SK-N-MC (cell line): ENCODE data around the gene CSNK2B.
A peak's percentile ranks its signal among the peaks of the same experiment; 100 is the strongest.

Experiments
- DNase-seq: peaks from one replicate; pipeline ENCODE4 v3.0.0-alpha.2; 2011; ENCODE audit warnings: low read depth, low spot score
- H3K27ac ChIP-seq: fragments of 200-600 bp; sonication (generic); 2 replicates; pipeline ENCODE4 v1.5.1; 2016; ENCODE audit warnings: mixed run types
- H3K36me3 ChIP-seq: fragments of 200-600 bp; sonication (generic); 2 replicates; pipeline ENCODE4 v1.6.1; 2017; ENCODE audit warnings: antibody characterized with exemption, low read length, mixed read lengths; ENCODE audit not compliant: insufficient read depth
- H3K4me3 ChIP-seq: fragments of 200-600 bp; sonication (generic); 2 replicates; pipeline ENCODE4 v1.5.1; 2016
- H3K9ac ChIP-seq: fragments of 200-600 bp; sonication (generic); 2 replicates; pipeline ENCODE4 v1.8.0; 2017; ENCODE audit warnings: mixed run types, mixed read lengths; ENCODE audit not compliant: insufficient read length
- H3K9me3 ChIP-seq: fragments of 200-600 bp; sonication (generic); 2 replicates; pipeline ENCODE4 v1.6.1; 2017; ENCODE audit warnings: low read depth, mild to moderate bottlenecking, antibody characterized with exemption, low read length, moderate library complexity, mixed read lengths
- EZH2 ChIP-seq: fragments of 200-600 bp; sonication (generic); IDR thresholded peaks from one replicate; pipeline ENCODE4 v1.6.1; 2017; ENCODE audit warnings: antibody characterized with exemption
- FOXP2 ChIP-seq: optimal IDR thresholded peaks from 2 replicates; pipeline ENCODE3; 2011; ENCODE audit warnings: mild to moderate bottlenecking, moderate library complexity; ENCODE audit not compliant: insufficient read depth; ENCODE audit errors: extremely low read length, control extremely low read depth
- POLR2AphosphoS5 ChIP-seq: IDR thresholded peaks from 2 replicates; pipeline ENCODE4 v1.6.1; 2012; ENCODE audit warnings: mild to moderate bottlenecking, low read depth, low read length, borderline replicate concordance

The CSNK2B gene

DNA sequence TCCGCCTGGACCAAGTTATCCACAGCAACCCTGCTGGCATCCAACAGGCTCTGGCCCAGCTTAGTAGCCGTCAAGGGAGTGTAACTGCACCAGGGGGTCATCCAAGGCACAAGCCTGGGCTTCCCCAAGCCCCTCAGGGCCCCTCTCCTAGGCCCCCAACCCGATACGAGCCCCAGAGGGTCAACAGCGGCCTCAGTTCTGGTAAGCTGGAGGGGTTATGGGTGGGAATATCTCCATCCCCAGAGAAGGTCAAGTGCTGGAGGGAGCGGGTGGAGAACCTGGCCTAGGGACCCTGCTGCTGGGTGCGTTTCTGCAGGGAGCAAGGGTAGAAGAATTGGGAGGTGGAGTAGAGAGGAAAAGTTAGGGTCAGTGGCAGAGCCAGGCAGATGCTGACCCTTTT, 32.4 kb upstream of the CSNK2B start:
- Histone ChIP-seq H3K27ac (peak overlapping the region; percentile 69), H3K4me3 (no peak overlapping the region), H3K9me3 (no peaks in the 10 kb centered on the region), H3K9ac (no peak overlapping the region), H3K36me3 (peaks cover 97% of the 10 kb centered on the region)
- no peak for TF ChIP-seq FOXP2
- no peak; the same call in 1 of the 2 replicates for TF ChIP-seq POLR2AphosphoS5
- TF ChIP-seq EZH2: no peak
- DNase-seq: no peak

DNA sequence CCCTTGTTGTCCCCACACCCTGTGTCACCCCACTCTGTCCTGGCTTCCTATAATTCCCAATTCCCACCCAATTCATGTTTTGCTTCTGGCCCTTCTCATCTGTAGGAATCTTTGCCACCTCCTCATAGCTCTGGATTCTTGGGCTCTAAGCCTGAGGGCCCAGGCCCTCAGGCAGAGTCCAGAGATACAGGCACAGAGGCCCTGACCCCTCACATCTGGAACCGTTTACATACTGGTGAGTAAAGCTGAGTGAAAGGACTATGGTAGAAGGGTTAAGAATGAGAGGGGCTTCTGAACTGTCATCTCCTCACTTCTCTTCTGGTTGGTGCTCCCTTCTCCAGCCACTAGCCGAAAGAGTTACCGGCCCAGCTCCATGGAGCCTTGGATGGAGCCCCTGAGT, 31.7 kb upstream of the CSNK2B start:
- Histone ChIP-seq H3K9ac (no peak overlapping the region), H3K36me3 (peaks cover 94% of the 10 kb centered on the region)
- TF ChIP-seq FOXP2 (no peak), POLR2AphosphoS5 (no peak), EZH2 (no peak)

DNA sequence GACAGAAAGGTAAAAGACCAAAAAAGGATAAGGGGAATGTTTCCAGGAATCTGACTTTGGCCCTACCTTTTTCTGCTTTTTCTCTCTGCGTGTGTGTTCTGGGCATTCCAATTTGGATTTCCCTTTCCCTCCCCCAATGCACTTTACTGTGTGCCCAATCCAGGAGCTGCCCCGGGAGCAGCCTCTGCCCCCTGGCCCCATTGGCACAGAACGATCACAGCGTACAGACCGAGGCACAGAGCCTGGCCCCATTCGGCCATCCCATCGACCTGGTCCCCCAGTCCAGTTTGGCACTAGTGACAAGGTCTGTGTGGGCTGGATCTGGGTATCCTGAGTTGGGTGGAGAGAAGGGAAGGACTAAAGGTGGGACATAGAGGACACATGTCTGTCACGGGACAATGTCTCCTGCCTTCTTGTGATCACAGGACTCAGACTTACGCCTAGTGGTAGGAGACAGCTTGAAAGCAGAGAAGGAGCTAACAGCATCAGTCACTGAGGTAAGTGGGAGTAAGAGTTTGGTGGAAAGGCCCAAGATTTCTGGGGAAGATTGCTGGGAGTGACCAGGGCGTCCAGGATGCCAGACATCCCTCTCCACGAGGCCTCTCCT, 30.8 kb upstream of the CSNK2B start:
- Histone ChIP-seq H3K9me3 (no peaks in the 10 kb centered on the region), H3K4me3 (no peak overlapping the region), H3K9ac (no peak overlapping the region), H3K27ac (0 out of 2 replicates have a peak overlapping the region, but pooled peaks have one; percentile 36), H3K36me3 (peaks cover 94% of the 10 kb centered on the region)
- no peak for DNase-seq
- no peak for TF ChIP-seq POLR2AphosphoS5
- no peak for TF ChIP-seq FOXP2
- TF ChIP-seq EZH2: no peak

More for the DNA sequence above, 31.7 kb upstream of the CSNK2B start:
- no peak for DNase-seq
- H3K4me3 ChIP-seq: no peak overlapping the region
- no peaks in the 10 kb centered on the region for H3K9me3 ChIP-seq
- H3K27ac ChIP-seq: peak overlapping the region; percentile 42; the same call in 1 of the 2 replicates

DNA sequence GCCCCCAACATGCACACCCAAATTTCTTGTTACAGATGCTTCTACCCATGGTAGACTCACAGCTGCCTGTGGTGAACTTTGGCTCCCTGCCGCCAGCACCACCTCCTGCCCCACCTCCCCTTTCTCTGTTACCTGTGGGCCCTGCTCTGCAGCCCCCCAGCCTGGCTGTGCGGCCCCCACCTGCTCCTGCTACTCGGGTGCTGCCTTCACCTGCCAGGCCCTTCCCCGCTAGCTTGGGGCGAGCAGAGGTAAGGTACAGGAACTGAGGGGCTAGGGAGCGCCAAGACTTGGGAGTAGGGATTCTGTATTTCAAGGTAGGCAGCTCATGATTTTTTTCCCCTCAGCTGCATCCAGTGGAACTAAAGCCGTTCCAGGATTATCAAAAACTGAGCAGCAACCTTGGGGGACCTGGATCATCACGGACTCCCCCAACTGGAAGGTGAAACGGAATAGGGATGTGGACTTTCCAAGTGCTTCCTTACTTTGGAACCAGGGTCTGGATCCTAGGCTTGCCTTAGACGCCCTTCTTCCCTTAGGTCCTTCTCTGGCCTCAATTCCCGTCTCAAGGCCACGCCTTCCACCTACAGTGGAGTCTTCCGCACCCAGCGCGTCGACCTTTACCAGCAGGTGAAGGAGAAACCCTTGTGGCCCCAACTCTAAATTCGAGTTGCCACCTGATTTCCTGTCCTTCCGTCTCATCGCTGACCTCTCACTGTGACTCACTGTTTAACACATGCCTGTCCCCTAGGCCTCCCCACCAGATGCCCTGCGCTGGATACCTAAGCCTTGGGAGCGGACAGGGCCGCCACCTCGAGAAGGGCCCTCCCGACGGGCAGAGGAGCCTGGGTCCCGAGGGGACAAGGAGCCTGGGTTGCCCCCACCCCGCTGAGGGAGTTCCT, 28.9 kb upstream of the CSNK2B start:
- no peak for DNase-seq
- Histone ChIP-seq H3K36me3 (peaks cover 94% of the 10 kb centered on the region), H3K4me3 (no peak overlapping the region), H3K9me3 (no peaks in the 10 kb centered on the region), H3K27ac (peak overlapping the region; percentile 42), H3K9ac (no peak overlapping the region)
- TF ChIP-seq POLR2AphosphoS5 (peak; percentile 31; the same call in 1 of the 2 replicates), EZH2 (no peak)

DNA sequence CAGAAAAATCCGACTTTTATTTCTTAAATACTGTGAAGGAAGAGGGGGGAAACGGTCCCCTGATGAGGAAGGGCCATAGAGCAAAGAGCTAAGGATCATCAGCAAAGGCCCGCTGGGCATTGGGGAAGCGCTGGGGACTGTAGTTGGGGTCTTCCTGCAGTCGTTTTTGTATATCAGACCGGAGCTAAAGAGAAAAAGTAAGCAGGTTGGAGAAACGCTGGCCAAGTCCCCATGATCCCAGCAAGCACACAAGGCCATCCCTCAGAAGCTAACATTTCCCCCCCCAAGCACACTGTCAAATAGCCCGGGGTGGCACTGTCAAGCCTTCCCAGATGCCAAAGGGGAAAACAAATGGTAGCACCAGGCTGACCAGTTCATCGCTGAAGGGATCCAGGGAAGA, 26.8 kb upstream of the CSNK2B start:
- Histone ChIP-seq H3K36me3 (peaks cover 89% of the 10 kb centered on the region), H3K27ac (peak overlapping the region; percentile 78; the same call in 1 of the 2 replicates)

DNA sequence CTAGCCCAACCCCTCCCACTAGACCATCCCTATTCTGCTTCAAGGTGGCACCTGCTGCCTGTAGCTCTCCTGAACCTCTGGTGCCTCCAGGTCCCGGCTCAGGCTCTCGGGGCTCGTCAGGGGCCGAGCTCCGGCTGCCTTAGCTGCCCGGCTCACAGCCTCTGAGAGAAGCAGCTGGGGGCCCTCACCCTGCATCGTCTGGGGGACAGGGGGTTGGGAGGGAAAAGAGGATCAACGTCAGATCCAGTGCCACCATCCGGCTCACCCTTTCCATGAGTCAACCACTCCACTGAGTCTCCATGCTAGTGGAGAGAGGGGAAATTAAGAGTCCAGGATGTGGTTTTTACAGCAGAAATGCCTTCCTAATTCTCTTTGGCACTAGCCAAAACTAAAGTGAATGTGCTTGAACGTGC, 26.4 kb upstream of the CSNK2B start:
- H3K27ac ChIP-seq: peak overlapping the region; percentile 78
- TF ChIP-seq EZH2 (no peak), POLR2AphosphoS5 (0 out of 2 replicates have a peak, but pooled peaks have one; percentile 13)
- H3K9me3 ChIP-seq: no peaks in the 10 kb centered on the region
- peaks cover 89% of the 10 kb centered on the region for H3K36me3 ChIP-seq
- no peak overlapping the region for H3K9ac ChIP-seq
- DNase-seq: no peak
- no peak overlapping the region for H3K4me3 ChIP-seq

More for the DNA sequence above, 26.8 kb upstream of the CSNK2B start:
- no peak for DNase-seq
- Histone ChIP-seq H3K9ac (no peak overlapping the region), H3K4me3 (no peak overlapping the region), H3K9me3 (no peaks in the 10 kb centered on the region)
- peak; percentile 40 for TF ChIP-seq POLR2AphosphoS5
- TF ChIP-seq FOXP2: no peak

DNA sequence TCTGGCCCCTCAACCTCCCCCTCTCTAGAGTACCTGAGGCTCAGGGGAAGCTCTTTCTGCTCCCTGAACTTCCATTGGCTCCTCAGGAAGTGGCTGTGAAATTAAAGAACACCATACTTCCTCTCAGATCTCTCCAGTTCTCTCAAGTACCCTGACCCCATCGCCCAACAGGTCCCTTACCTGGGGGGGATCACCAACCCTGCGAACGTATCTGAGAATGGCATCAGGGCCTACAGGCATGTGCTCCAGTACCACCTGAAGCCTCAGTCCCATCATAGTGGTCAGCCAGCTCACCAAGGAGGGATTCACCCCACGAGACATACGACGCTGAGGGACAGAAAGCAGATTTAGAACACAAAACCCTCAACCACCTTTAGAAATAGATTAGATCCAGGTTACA, 25.3 kb upstream of the CSNK2B start:
- Histone ChIP-seq H3K9me3 (no peaks in the 10 kb centered on the region), H3K9ac (no peak overlapping the region), H3K4me3 (no peak overlapping the region), H3K36me3 (peaks cover 89% of the 10 kb centered on the region), H3K27ac (no peak overlapping the region)
- TF ChIP-seq FOXP2 (no peak), EZH2 (no peak), POLR2AphosphoS5 (no peak)
- no peak for DNase-seq

DNA sequence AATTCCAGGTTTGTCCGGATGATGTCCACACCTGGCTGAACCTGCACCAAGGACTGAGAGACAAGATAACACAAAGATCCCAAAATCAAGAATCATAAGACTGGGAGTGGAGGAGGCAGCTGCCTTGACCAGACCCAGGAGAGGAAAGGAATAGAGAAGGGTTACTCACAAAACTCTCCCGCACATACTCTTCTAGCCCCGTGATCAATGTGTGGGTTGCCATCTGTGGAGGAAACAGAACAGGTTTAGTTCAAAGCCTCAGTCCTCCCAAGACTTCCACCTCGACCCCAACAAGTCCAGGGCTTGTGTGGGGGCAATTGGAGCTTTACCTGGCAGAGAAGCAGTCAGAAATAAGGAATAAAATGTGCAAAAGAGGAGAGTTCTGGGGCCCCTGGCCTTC, 24.5 kb upstream of the CSNK2B start:
- H3K36me3 ChIP-seq: peaks cover 88% of the 10 kb centered on the region
- no peak overlapping the region for H3K9ac ChIP-seq

More for the DNA sequence above, 24.5 kb upstream of the CSNK2B start:
- DNase-seq: no peak
- no peak overlapping the region for H3K4me3 ChIP-seq
- no peaks in the 10 kb centered on the region for H3K9me3 ChIP-seq
- TF ChIP-seq FOXP2 (no peak), EZH2 (no peak), POLR2AphosphoS5 (no peak)
- H3K27ac ChIP-seq: no peak overlapping the region
